HS-27A (cell line): ENCODE results near the gene NMU.
"Not testable (repeated sequence)": the region's sequence is repeated elsewhere in the genome, so short reads cannot be mapped to it uniquely, and the experiment has no call there.

Experiments used
- DNase-seq: peaks from one replicate; pipeline ENCODE4 v3.0.0-alpha.2; 2012; ENCODE audit warnings: low read depth, missing footprints

Gene NMU

DNA sequence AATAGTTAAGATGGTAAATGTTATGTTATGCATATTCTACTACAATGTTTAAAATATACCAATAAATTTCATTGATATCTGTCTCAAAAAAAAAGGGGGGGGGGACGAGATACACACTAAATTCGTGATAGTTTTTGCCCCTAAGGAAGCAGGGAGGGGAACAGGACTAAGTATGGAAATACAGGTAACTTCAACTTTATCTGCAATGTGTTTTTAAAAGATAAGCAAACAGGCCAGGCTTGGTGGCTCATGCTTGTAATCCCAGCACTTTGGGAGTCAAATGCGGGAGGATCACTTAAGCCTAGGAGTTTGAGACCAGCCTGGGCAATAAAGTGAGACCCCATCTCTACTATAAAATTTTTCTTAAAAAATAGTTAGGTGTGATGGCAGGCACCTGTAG lies 76.0 kb downstream of the NMU start:
- no peak for DNase-seq

DNA sequence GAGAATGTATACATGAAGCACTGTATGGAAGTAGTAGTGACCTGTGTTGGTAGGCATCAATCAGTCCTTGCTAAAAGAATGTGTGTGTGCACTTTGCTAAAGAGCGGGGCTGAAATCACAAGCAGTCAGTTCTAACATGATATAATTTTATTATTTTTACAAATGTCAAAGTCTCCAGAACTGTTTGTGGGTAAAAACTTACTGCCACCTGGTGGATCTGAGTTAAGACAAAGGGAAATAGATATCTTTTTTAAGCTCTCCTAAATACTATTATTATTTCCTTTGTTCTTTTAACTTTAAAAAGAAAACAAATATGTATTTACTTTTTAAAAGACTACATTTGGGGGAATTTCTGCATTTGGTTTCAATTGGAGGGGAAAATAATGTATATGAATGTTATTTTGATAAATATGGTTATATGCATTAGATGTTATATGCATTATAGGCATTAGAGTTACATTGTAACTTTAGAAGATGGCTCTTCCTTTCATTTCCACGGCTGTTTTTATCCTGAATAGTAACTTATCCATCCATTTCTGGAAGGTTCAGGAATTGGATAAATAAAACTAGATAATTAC lies 81.6 kb downstream of the NMU start:
- no peak for DNase-seq

DNA sequence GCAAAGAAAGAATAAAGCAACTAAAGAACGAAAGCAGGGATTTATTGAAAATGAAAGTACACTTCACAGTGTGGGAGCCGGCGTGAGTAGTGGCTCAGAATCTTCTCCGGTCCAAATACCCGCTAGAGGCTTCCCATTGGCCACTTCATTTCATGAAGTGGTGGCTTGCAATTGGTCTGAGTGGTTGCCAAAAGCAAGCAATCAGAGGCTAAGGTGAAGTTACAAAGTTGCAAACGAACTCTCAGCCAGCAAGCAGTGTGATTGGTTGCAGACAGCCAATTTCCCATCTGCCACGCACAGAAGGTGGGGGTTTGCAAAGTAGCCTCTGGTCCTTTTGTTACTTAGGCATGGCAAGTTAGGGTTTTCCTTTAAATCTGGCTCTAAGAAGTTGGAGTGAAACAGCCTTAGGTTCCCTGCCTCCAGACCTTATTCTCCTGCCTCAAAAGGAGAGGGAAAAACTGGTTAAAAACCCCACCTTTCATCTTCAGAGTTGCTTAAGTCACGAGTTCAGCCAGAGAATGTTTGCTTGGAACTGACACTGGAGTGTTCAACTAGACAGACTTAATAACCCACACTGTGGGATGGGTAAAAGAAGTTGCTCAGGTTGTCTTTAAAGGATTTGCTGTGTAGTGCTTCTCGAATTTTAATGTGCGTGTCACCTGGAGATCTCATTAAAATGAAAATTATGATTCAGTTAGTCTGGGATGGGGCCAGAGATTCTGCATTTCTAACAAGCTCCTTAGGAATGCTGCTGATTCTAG lies 82.5 kb downstream of the NMU start:
- DNase-seq = peak; percentile 59

DNA sequence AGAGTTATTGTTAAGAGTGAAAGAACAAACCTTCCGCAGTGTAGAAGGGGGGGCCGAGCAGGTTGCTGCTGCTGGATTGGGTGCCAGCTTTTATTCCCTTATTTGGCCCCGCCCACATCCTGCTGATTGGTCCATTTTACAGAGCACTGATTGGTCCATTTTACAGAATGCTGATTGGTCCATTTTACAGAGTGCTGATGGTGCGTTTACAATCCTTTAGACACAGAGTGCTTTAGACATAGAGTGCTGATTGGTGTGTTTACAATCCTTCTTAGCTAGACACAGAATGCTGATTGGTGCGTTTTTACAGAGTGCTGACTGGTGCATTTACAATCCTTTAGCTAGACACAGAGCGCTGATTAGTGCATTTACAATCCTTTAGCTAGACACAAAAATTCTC lies 84.1 kb downstream of the NMU start:
- not testable (repeated sequence) for DNase-seq

DNA sequence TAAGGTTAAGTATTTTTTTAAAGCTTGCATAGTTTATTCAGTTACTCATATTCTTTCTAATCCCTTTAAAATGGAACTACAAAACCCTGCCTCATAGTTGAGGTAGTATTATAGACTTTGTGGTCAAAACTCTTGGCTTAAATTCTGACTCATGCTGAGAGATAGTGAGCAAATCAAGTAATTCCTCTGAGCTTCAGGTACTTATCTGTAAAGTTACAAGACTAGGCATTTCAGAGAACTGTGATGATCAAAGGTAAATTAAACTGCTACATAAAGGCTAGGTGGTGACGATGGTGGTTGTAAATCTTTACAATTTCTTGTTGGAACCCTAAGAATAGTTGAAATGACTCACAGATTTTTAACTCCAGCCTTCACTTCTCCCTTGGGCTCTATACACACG lies 86.2 kb downstream of the NMU start:
- DNase-seq = peak; percentile 64

DNA sequence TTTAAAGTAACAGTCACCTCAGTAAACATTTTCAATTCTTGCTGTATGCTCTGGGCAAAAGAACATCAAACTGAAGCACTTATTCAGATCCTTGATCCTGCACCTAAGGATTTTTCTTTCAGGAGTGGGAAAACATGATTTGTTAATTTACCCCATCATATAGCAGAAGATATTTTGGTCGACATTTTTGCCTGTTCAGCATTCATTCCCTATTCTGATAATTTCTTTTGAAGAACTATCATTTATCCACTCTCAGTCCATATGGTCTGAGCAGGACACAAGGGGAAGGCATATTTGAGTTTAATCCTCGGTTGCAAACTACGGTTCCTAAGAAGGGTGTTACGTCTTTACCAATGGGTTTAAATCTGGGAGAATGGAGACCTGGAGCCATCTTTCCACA lies 88.2 kb downstream of the NMU start:
- no peak for DNase-seq

DNA sequence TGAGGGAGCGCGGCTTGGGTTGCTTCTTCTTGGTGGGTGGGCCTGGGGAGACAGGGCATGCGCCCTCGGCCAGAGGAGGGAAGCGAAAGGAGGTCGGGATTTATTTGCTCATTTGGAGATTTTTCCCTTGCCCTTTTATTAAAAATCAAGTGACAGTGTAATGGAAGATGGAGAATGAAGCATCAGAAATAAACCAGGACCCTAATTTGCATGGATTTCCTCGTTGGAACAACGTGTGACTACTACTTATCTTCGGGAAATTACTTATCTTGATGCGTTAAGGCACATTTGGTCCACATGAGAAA lies 88.7 kb downstream of the NMU start:
- no peak for DNase-seq

DNA sequence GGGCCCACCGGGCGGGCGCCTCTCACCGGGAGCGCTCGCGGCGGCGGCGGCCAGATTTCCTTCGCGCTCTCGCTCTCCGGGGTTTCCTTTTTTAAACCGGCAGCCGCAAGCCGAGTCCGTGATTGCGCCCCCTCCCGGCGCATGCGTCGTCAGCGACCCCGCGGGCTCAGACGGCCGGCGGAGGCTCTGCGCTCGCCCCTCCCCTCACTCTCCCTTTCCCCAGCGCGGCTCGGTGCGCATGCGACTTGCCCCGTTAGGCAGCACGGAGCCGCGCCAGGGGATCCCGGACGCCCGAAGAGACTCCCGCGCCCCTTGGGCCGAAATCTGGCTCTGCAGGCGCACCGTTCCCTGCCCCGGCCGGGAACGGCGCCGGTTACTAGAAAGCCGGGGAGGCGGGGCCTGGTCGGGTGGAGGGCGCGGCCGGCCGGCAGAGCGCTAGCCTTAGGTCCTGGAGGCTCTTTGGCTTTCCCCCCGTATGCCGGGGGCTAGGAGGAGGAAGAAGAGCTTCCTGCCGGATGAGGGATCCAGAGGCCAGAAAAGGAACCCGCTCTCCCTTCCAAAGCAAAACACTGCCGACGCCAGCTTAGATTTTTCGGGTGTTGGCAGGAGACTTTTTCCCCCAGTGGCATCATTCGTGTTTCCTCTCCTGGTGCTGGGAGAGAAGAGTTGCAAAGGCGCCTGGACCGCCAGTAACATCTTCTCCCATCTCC lies 89.2 kb downstream of the NMU start, which contains the start of gene CLOCK:
TSS of gene CLOCK (minus strand) at position 154 of the 710 bp plus-strand sequence. CDS start 64,124 bp downstream, outside the sequence.
- DNase-seq = peak; percentile 62

DNA sequence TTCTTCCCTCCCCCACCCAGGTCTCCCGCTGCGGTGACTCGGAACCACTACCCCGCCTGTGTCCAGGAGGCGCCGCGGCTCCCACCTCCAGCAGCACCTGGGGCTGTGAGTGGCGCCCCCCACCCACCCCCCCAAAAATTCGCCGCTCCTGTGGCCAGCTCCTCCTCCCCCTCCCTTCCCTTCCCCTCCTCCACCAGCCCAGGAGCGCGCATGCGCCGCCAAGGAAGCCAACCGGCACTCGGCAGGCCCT lies 89.7 kb downstream of the NMU start:
- no peak for DNase-seq

DNA sequence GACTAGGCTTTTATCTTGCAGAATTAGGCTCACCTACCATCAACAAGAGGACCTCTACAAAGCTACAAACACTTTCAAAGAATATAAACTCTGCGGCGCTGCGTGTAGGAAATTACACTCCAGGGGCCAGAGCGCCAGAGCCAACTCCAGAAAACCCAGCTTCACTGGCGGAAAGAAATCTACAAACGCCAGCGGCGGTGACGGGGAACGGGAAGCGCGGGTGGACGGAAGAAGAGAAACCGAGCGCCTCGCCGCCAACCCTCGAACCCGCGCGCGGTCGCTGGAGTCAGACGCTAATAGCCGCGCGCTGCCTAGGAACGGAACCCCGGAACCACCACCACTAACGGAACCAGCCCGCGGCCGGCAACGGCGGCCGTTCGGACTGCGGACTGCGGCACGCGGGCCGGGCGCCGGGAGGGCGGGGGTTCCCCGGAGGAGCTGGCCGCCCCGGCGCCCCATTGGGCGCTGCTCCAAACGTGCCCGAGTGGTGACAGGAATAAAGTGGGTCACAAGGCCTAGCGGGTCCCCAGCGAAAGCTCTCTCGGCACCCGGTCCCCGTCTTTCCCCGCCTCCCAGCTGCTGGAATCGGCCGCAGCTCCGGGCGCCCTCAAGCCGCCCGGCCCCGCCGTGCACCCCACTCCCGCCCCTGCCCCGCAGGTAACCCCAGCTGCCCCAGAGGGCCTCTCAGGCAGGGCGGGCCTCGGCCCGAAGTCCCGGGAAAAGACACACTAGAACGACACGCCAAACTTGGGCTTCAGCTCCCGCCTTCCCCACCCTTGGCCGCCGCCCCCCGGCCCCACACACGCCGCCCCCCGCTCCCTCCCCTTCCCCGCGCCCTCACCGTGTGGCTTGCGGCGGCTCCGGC lies 90.2 kb downstream of the NMU start:
- no peak for DNase-seq
